Measurements from ENCODE around the gene TAF11L10.

DNA sequence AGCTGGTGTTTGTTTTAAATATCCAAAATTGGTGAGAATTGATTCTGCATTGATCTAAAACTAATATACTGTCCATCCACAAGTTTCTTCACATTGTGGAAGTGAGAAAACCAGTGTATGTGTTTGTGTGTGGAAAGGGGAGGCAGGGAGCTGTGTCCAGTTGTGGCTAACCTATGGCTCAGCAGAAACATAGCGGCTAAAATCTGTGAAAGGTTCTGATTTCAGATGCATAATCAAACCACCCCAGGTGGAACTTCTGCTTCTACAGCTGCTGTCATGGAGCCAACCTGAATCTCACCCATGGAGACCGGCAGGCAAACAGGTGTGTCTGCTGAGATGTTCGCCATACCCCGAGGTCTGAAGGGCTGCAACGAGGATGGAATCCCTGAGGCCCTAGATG lies 36.5 kb upstream of the TAF11L10 start, which contains the start of gene TAF11L14:
- no peak for TF ChIP-seq EP300 (IDR thresholded peaks at IDR 0.05; ENCODE audit: borderline replicate concordance)
- no peak for TF ChIP-seq CREB1 (IDR thresholded peaks at IDR 0.05; ENCODE audit: low read depth)
- TF ChIP-seq, protein P1, sequence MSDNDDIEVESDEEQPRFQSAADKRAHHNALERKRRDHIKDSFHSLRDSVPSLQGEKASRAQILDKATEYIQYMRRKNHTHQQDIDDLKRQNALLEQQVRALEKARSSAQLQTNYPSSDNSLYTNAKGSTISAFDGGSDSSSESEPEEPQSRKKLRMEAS (IDR thresholded peaks at IDR 0.05) = no peak
- TF ChIP-seq YY1 (IDR thresholded peaks at IDR 0.05; ENCODE audit: low read depth) = no peak
- TF ChIP-seq, protein P2, sequence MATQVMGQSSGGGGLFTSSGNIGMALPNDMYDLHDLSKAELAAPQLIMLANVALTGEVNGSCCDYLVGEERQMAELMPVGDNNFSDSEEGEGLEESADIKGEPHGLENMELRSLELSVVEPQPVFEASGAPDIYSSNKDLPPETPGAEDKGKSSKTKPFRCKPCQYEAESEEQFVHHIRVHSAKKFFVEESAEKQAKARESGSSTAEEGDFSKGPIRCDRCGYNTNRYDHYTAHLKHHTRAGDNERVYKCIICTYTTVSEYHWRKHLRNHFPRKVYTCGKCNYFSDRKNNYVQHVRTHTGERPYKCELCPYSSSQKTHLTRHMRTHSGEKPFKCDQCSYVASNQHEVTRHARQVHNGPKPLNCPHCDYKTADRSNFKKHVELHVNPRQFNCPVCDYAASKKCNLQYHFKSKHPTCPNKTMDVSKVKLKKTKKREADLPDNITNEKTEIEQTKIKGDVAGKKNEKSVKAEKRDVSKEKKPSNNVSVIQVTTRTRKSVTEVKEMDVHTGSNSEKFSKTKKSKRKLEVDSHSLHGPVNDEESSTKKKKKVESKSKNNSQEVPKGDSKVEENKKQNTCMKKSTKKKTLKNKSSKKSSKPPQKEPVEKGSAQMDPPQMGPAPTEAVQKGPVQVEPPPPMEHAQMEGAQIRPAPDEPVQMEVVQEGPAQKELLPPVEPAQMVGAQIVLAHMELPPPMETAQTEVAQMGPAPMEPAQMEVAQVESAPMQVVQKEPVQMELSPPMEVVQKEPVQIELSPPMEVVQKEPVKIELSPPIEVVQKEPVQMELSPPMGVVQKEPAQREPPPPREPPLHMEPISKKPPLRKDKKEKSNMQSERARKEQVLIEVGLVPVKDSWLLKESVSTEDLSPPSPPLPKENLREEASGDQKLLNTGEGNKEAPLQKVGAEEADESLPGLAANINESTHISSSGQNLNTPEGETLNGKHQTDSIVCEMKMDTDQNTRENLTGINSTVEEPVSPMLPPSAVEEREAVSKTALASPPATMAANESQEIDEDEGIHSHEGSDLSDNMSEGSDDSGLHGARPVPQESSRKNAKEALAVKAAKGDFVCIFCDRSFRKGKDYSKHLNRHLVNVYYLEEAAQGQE (IDR thresholded peaks at IDR 0.05; ENCODE audit: low read depth) = no peak
- TF ChIP-seq FOXM1 (IDR thresholded peaks at IDR 0.05; ENCODE audit: borderline replicate concordance, low read depth) = no peak
